HS-5 (cell line): ENCODE results near the gene ERC2.
"Not testable (repeated sequence)": the region's sequence is repeated elsewhere in the genome, so short reads cannot be mapped to it uniquely, and the experiment has no call there.

ENCODE experiments used
- DNase-seq: peaks from one replicate; pipeline ENCODE4 v3.0.0-alpha.2; 2012; ENCODE audit warnings: low read depth

Gene ERC2

GRCh38 chr3:55521738-55522421, 946.4 kb downstream of the ERC2 start:
- no peak for DNase-seq

GRCh38 chr3:55521064-55521737, 947.1 kb downstream of the ERC2 start:
- no peak for DNase-seq

GRCh38 chr3:55519019-55519418, 949.2 kb downstream of the ERC2 start:
- no peak for DNase-seq

GRCh38 chr3:55518451-55518850, 949.8 kb downstream of the ERC2 start:
- DNase-seq: no peak

GRCh38 chr3:55516392-55517030, 951.8 kb downstream of the ERC2 start:
- DNase-seq: no peak

GRCh38 chr3:55515550-55516246, 952.6 kb downstream of the ERC2 start:
- no peak for DNase-seq

GRCh38 chr3:55514962-55515361, 953.3 kb downstream of the ERC2 start:
- no peak for DNase-seq

- DNase-seq: no peak
Observed at GRCh38 chr3:55512571-55513343, 955.5 kb downstream of the ERC2 start.

- peak; percentile 33 for DNase-seq
Observed at GRCh38 chr3:55511895-55512570, 956.2 kb downstream of the ERC2 start.

GRCh38 chr3:55508335-55508734, 959.9 kb downstream of the ERC2 start:
- DNase-seq: no peak

GRCh38 chr3:55507808-55508207, 960.5 kb downstream of the ERC2 start:
- no peak for DNase-seq

GRCh38 chr3:55505776-55506175, 962.5 kb downstream of the ERC2 start:
- no peak for DNase-seq

- DNase-seq: not testable (repeated sequence)
Observed at GRCh38 chr3:55505102-55505501, 963.2 kb downstream of the ERC2 start.

GRCh38 chr3:55501905-55502304, 966.4 kb downstream of the ERC2 start:
- no peak for DNase-seq

- DNase-seq: no peak
Observed at GRCh38 chr3:55500555-55501330, 967.5 kb downstream of the ERC2 start.

GRCh38 chr3:55498520-55498919, 969.7 kb downstream of the ERC2 start:
- no peak for DNase-seq

GRCh38 chr3:55497250-55497649, 971.0 kb downstream of the ERC2 start:
- DNase-seq: no peak

GRCh38 chr3:55494976-55495375, 973.3 kb downstream of the ERC2 start:
- no peak for DNase-seq

GRCh38 chr3:55492976-55493375, 975.3 kb downstream of the ERC2 start:
- no peak for DNase-seq

- peak; percentile 95 for DNase-seq
Observed at GRCh38 chr3:55491296-55491816, 976.9 kb downstream of the ERC2 start.
